ENCODE measurements around the gene PRDX6. TPM values are rescaled to one million over a fixed set of nuclear protein-coding genes. Genes with fewer than 3 reads are reported as not detected.

Gene PRDX6
- total RNA-seq, 2 experiments from 2014 or later = 109 to 148 TPM

DNA sequence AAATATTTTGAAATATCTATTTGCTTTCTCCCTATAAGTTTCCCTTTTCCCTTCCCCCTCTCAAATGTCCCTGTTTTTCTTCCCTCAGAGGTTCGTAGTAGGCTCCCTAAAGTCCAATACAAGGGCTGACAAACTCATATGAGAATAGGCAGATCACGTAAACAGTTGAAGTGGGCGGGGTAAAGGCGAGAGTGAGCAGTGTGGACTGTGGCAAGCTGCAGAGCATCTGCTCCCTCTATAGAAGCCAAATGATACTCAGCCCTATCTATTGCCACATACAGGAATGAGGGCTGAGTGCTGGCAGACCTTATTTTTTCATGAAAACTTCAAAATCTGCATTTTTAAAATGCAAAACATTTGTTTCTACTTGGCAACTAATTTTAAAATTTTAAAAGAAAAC, 26.3 kb downstream of the PRDX6 start:
- intact Hi-C loops (cut with micrococcal nuclease; ENCODE audit: unreplicated experiment) = no loop called here
- H4K20me1 ChIP-seq (ENCODE audit: insufficient read depth, low read length) = no peaks in the 10 kb centered on the region
- TF ChIP-seq EZH2phosphoT487 (IDR thresholded peaks at IDR 0.05; ENCODE audit: borderline replicate concordance, low read depth, low read length) = no peak
- TF ChIP-seq, protein P1, sequence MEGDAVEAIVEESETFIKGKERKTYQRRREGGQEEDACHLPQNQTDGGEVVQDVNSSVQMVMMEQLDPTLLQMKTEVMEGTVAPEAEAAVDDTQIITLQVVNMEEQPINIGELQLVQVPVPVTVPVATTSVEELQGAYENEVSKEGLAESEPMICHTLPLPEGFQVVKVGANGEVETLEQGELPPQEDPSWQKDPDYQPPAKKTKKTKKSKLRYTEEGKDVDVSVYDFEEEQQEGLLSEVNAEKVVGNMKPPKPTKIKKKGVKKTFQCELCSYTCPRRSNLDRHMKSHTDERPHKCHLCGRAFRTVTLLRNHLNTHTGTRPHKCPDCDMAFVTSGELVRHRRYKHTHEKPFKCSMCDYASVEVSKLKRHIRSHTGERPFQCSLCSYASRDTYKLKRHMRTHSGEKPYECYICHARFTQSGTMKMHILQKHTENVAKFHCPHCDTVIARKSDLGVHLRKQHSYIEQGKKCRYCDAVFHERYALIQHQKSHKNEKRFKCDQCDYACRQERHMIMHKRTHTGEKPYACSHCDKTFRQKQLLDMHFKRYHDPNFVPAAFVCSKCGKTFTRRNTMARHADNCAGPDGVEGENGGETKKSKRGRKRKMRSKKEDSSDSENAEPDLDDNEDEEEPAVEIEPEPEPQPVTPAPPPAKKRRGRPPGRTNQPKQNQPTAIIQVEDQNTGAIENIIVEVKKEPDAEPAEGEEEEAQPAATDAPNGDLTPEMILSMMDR (conservative IDR thresholded peaks at IDR 0.05; ENCODE audit: low read length) = no peak
- ChIA-PET CTCF (ENCODE audit: unreplicated experiment) (no interaction called here), POLR2A (interaction anchor here (0.7 kb wide), 1 partner anchor 845 kb away, joined by 3 read pairs; no protein-coding TSS in a partner anchor)
- BruUV-seq (replicated peaks) = no TSS peak
- H3K4me1 ChIP-seq (ENCODE audit: insufficient read depth, low read length, poor library complexity, severe bottlenecking) = no peaks in the 10 kb centered on the region
- H3K4me2 ChIP-seq (ENCODE audit: low read length) = no peak overlapping the region
- H2AFZ ChIP-seq (ENCODE audit: low read length) = no peak overlapping the region
- no peak overlapping the region for H3K4me3 ChIP-seq (ENCODE audit: low read depth, low read length, poor library complexity, severe bottlenecking)
- H3K36me3 ChIP-seq (ENCODE audit: insufficient read depth, low read length) = no peaks in the 10 kb centered on the region
- no peaks in the 10 kb centered on the region for H3K9me2 ChIP-seq (ENCODE audit: insufficient read depth, low read length)
- H3K27ac ChIP-seq (ENCODE audit: low read depth, low read length, poor library complexity, severe bottlenecking) = no peak overlapping the region
- DNase-seq (ENCODE audit: low spot score) = no peak
- H3K9me3 ChIP-seq (ENCODE audit: low read length) = no peaks in the 10 kb centered on the region
- no peaks in the 10 kb centered on the region for H3K79me2 ChIP-seq (ENCODE audit: insufficient read depth, low read depth, low read length)

GRCh38 chr1:173504268-173504667, 27.1 kb downstream of the PRDX6 start:
- Histone ChIP-seq H2AFZ (ENCODE audit: low read length) (no peak overlapping the region), H3K4me1 (ENCODE audit: insufficient read depth, low read length, poor library complexity, severe bottlenecking) (no peaks in the 10 kb centered on the region), H3K79me2 (ENCODE audit: insufficient read depth, low read depth, low read length) (no peaks in the 10 kb centered on the region), H3K36me3 (ENCODE audit: insufficient read depth, low read length) (no peaks in the 10 kb centered on the region), H4K20me1 (ENCODE audit: insufficient read depth, low read length) (no peaks in the 10 kb centered on the region), H3K27ac (ENCODE audit: low read depth, low read length, poor library complexity, severe bottlenecking) (no peak overlapping the region), H3K9me2 (ENCODE audit: insufficient read depth, low read length) (no peaks in the 10 kb centered on the region), H3K9me3 (ENCODE audit: low read length) (no peaks in the 10 kb centered on the region), H3K4me2 (ENCODE audit: low read length) (no peak overlapping the region), H3K4me3 (ENCODE audit: low read depth, low read length, poor library complexity, severe bottlenecking) (no peak overlapping the region)
- ChIA-PET POLR2A (no interaction called here), CTCF (ENCODE audit: unreplicated experiment) (no interaction called here)
- intact Hi-C loops (cut with micrococcal nuclease; ENCODE audit: unreplicated experiment) = no loop called here
- no TSS peak for BruUV-seq (replicated peaks)
- TF ChIP-seq EZH2phosphoT487 (IDR thresholded peaks at IDR 0.05; ENCODE audit: borderline replicate concordance, low read depth, low read length) = no peak
- TF ChIP-seq, protein P1 (conservative IDR thresholded peaks at IDR 0.05; ENCODE audit: low read length) = no peak
- no peak for DNase-seq (ENCODE audit: low spot score)

DNA sequence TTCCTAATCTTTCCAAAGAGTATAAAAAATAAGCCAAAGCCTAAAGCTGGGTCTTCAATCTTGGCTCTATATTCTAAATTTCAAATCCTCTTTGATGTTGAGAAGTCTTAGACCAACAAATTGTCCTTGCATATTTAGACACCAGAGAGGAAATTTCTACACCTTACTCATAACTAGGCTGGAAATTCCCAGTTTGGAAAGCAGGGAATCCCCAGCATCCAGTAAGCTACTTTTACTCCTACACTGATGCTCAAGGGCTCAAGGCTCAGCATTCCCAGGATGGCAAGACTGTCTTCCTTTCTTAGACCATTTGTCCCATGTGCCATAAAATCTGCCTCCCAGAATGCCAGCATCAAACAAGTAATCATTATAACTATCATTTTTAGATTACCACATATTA, 28.3 kb downstream of the PRDX6 start:
- Histone ChIP-seq H3K4me3 (ENCODE audit: low read depth, low read length, poor library complexity, severe bottlenecking) (no peak overlapping the region), H4K20me1 (ENCODE audit: insufficient read depth, low read length) (no peaks in the 10 kb centered on the region), H3K27ac (ENCODE audit: low read depth, low read length, poor library complexity, severe bottlenecking) (no peak overlapping the region), H3K36me3 (ENCODE audit: insufficient read depth, low read length) (no peaks in the 10 kb centered on the region), H3K4me2 (ENCODE audit: low read length) (no peak overlapping the region), H3K9me3 (ENCODE audit: low read length) (no peaks in the 10 kb centered on the region), H3K4me1 (ENCODE audit: insufficient read depth, low read length, poor library complexity, severe bottlenecking) (no peaks in the 10 kb centered on the region), H3K9me2 (ENCODE audit: insufficient read depth, low read length) (no peaks in the 10 kb centered on the region), H2AFZ (ENCODE audit: low read length) (no peak overlapping the region), H3K79me2 (ENCODE audit: insufficient read depth, low read depth, low read length) (no peaks in the 10 kb centered on the region)
- TF ChIP-seq, protein P1 (conservative IDR thresholded peaks at IDR 0.05; ENCODE audit: low read length) = no peak
- TF ChIP-seq EZH2phosphoT487 (IDR thresholded peaks at IDR 0.05; ENCODE audit: borderline replicate concordance, low read depth, low read length) = no peak
- CTCF ChIA-PET (ENCODE audit: unreplicated experiment) = no interaction called here
- no peak for DNase-seq (ENCODE audit: low spot score)
- BruUV-seq (replicated peaks) = no TSS peak
- POLR2A ChIA-PET = no interaction called here
- intact Hi-C loops (cut with micrococcal nuclease; ENCODE audit: unreplicated experiment) = no loop called here

All from OCI-LY7 (cell line).